ENCODE data around the gene IL17C.

The IL17C gene

GRCh38 chr16:88687254-88687576, 48.8 kb downstream of the IL17C start:
- DNase-seq = no peak

DNA sequence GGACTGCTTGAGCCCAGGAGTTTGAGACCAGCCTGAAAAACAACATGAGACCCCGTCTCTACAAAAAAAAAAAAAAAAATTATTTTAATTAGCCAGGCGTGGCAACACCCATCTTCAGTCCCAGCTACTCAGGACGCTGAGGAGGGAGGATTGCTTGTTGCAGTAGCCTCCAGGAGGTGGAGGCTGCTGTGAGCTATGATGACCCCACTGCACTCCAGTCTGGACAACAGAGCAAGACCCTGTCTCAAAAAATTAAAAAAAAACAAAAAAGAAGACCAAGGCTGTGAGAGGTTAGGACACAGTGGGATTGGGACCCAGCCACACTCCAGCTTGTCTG, 49.3 kb downstream of the IL17C start:
- DNase-seq = no peak

DNA sequence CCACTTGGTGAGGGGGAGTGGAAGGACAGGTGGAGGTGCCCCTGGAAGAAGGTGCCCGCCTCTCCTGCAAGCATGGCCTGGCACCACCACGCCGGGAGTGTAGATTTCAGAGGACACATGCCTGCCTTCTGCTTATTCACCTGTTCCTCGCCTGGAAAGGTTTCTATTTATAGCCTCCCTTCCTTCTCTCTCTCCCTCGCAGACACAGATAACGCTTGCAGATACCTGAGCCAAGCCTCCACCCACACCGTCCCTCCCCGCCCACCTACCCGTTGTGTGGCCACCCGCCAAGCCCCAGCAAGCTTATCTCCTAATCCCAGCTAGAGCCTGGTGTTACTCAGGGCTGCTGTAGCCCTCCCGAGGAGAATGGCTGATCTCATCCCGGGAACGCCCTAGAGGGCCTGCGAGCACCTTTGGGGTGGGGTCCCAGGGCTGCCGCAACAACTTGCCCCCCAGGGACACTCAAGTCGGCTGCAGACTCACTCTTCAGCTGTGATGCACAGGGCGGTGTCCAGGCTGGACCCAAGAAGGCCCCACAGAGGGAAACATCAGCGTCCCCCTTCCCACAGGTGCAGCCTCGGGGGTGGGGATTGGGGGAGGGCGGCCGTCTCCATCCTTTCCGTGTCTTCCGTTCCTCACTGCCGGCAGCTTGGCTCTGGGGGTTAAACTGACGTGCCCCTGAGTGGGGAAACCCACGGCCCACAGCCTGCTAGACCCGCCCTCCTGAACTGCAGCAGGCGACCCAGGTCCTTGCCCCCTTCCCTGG, 49.8 kb downstream of the IL17C start:
- no peak for DNase-seq

Data from CD4-positive, alpha-beta T cell treated with Interleukin-17A for 1 hour (primary cell).